Common myeloid progenitor, CD34-positive (primary cell): ENCODE measurements around the gene CFAP54.
A peak's percentile ranks its signal among the peaks of the same experiment; 100 is the strongest.
"Not testable (repeated sequence)": the region's sequence is repeated elsewhere in the genome, so short reads cannot be mapped to it uniquely, and the experiment has no call there.

Source experiments
- CTCF ChIA-PET: fragments of 350-600 bp; sonication (Branson Sonifier 250); formaldehyde crosslinking; loops from one replicate; lab custom pipeline; 2021; ENCODE audit warnings: antibody characterized with exemption; lab: Charles Lee
- POLR2A ChIA-PET: fragments of 350-600 bp; sonication (Branson Sonifier 250); formaldehyde crosslinking; loops from one replicate; lab custom pipeline; 2021; ENCODE audit warnings: antibody characterized with exemption; lab: Charles Lee
- DNase-seq, 3 donors: peaks; one replicate each; pipeline versions ENCODE4 v3.0.0 to v3.0.0-alpha.2; 2013
- H3K27ac ChIP-seq, 2 experiments: 1 replicate in 1 of 2; 2 replicates in 1 of 2; pipeline ENCODE4 v1.7.0; 2013; ENCODE audit warnings: inconsistent platforms in 2 of 2, low read length in 2 of 2, mild to moderate bottlenecking in 2 of 2, low read depth in 1 of 2, moderate library complexity in 1 of 2; ENCODE audit not compliant: severe bottlenecking in 2 of 2, insufficient read depth in 1 of 2, poor library complexity in 1 of 2
- H3K27me3 ChIP-seq, 5 experiments: replicated peaks in 2 of 5; 1 replicate in 3 of 5; 2 replicates in 2 of 5; pipeline versions ENCODE4 v1.6.1 to v1.7.0; 2013; ENCODE audit warnings: low read length in 4 of 5, mild to moderate bottlenecking in 2 of 5, moderate library complexity in 2 of 5, inconsistent platforms in 1 of 5; ENCODE audit not compliant: insufficient read depth in 5 of 5, control insufficient read depth in 4 of 5
- H3K36me3 ChIP-seq, 4 experiments: 1 replicate in 2 of 4; 2 replicates in 2 of 4; pipeline versions ENCODE4 v1.6.1 to v1.7.0; 2013; ENCODE audit warnings: low read length in 3 of 4, control low read depth in 1 of 4, mild to moderate bottlenecking in 1 of 4; ENCODE audit not compliant: control insufficient read depth in 4 of 4, insufficient read depth in 4 of 4
- H3K4me1 ChIP-seq, 4 experiments: 1 replicate in 3 of 4; 2 replicates in 1 of 4; pipeline versions ENCODE4 v1.6.1 to v1.7.1; 2013; ENCODE audit warnings: low read length in 3 of 4, mild to moderate bottlenecking in 3 of 4, control low read depth in 1 of 4, inconsistent platforms in 1 of 4, moderate library complexity in 1 of 4; ENCODE audit not compliant: control insufficient read depth in 4 of 4, insufficient read depth in 4 of 4; ENCODE audit errors: control extremely low read depth in 1 of 4
- H3K4me3 ChIP-seq, 7 experiments: 1 replicate in 4 of 7; 2 replicates in 3 of 7; pipeline versions ENCODE4 v1.5.1 to v1.7.0; 2013; ENCODE audit warnings: mild to moderate bottlenecking in 7 of 7, low read length in 6 of 7, moderate library complexity in 6 of 7, inconsistent platforms in 2 of 7, low read depth in 2 of 7, control low read depth in 1 of 7; ENCODE audit not compliant: insufficient read depth in 4 of 7, control insufficient read depth in 1 of 7; ENCODE audit errors: extremely low read depth in 1 of 7
- H3K9me3 ChIP-seq, 5 experiments: 1 replicate in 4 of 5; 2 replicates in 1 of 5; pipeline versions ENCODE4 v1.6.1 to v1.7.1; 2013; ENCODE audit warnings: low read length in 4 of 5, mild to moderate bottlenecking in 2 of 5, inconsistent platforms in 1 of 5, low read depth in 1 of 5, moderate library complexity in 1 of 5; ENCODE audit not compliant: control insufficient read depth in 4 of 5, insufficient read depth in 2 of 5; ENCODE audit errors: control extremely low read depth in 1 of 5
- WGBS: methylation state at CpG from one replicate; pipeline ENCODE4 v1.1.5; 2013; ENCODE audit not compliant: insufficient coverage; 5-methylcytosine and 5-hydroxymethylcytosine counted together

Gene CFAP54

DNA sequence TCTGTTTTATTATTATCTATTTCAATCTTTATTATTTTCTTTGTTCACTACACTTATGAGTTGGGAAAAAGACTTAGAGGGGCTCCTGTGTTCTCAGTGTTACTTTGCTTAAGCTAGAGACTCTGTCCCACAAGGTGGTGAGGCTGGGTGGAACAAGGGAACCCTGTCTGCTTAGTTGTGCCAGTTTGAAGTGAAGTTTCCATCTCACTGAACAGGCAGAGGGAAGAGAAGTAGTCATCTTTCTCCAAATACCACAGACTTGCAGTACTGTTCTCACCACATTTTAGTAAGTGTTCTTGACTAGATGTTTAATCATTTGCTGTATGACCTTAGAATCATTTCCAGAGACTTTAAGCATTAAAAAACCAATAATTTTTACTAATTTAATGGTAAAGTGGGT, 222.0 kb downstream of the CFAP54 start:
- CTCF ChIA-PET: no interaction called here
- H3K27ac ChIP-seq: no peak overlapping the region
- no peaks in the 10 kb centered on the region for H3K36me3 ChIP-seq
- H3K9me3 ChIP-seq: no peaks in the 10 kb centered on the region
- POLR2A ChIA-PET: no interaction called here
- H3K4me1 ChIP-seq: no peaks in the 10 kb centered on the region
- H3K27me3 ChIP-seq: peaks cover 0 to 2% (median 0%) of the 10 kb centered on the region in 5 experiments
- no peak overlapping the region for H3K4me3 ChIP-seq
- DNase-seq: no peak

DNA sequence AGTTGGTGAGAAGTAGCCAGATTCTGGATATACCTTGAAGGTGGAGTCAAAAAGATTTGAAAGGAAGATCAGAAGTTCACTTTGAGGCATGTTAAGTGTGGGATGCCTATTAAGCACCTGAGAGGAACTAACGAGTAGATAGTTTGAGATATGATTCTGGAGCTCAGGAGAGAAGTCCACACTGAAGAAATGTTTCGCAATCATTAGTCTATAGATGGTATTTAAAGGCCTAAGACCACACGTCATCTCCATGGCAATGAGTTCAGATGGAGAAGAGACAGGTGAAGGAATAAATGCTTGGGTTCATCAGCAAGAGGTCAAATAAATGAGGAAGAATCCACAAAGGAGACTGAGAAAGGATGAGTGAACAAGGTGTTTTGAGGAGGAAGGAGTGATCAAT, 224.8 kb downstream of the CFAP54 start:
- ChIA-PET POLR2A (no interaction called here), CTCF (no interaction called here)
- 97% methylated on average over 3 of the region's 3 CpGs for WGBS
- H3K4me3 ChIP-seq: no peak overlapping the region
- no peaks in the 10 kb centered on the region for H3K36me3 ChIP-seq
- no peak for DNase-seq
- no peaks in the 10 kb centered on the region for H3K27me3 ChIP-seq
- no peaks in the 10 kb centered on the region for H3K9me3 ChIP-seq
- no peak overlapping the region for H3K27ac ChIP-seq
- H3K4me1 ChIP-seq: no peaks in the 10 kb centered on the region

DNA sequence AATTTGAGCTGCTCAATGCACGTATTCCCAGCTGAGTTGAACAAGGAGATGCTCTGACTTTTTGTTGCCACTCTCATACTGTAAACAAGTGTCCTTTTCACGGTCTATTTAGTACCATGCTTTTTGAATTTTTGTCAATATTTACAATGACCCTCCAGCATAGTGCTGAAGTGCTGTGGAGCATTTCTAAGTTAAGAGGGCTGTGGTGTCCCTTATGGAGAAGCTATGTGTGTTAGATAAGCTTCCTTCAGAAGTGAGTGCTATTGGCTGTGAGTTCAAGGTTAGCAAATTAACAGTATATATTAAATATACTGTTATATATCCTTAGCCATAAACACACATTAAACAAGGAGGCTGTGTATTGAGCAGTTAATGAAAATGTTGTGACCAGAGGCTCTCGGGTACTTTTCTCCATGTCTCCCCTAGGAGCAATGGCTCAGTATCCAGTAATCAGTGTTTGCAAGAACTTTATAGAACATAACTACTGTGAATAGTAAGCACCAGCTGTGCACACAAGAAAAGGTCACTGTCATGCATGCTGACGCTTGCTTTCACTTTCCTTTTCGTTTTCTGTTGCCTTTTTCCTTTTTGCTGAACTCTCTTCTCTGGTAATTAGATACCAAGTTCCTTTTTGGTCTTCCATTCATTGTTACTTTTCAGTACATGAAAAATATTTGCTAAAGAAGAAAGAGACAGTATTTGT, 230.4 kb downstream of the CFAP54 start:
- DNase-seq: peak; percentile 28 to 78 (median 67)
- Histone ChIP-seq H3K27ac (peak overlapping the region; percentile 42 to 81), H3K9me3 (peaks cover 0 to 2% (median 0%) of the 10 kb centered on the region in 5 experiments), H3K4me3 (peak overlapping the region in 6 of 7 experiments; percentile 53 to 73 (median 59)), H3K36me3 (no peaks in the 10 kb centered on the region), H3K4me1 (peaks cover 2 to 8% (median 3%) of the 10 kb centered on the region in 4 experiments), H3K27me3 (no peaks in the 10 kb centered on the region)
- CTCF ChIA-PET: interaction anchor here (1.0 kb wide), 1 partner anchor 115 kb away, joined by 3 read pairs; no protein-coding TSS in a partner anchor
- POLR2A ChIA-PET: no interaction called here
- 33% methylated on average over 3 of the region's 5 CpGs for WGBS

DNA sequence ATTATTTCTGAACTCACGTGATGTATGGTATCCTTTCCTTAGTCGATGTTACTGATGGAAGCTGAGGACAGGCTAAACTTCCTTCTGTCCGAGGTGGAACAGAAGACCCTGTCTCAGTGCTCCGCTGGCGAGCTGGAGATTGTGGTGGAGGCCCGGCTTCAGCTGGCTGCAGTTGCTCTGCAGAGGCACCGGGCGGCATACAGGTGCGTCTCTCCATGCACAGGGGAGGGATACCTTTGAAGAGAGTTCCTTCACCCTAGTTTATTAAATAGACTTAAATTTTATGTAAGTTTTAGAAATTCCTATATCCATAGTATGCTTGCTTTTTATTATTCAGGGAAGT, 231.0 kb downstream of the CFAP54 start:
- H3K9me3 ChIP-seq: peaks cover 0 to 2% (median 0%) of the 10 kb centered on the region in 5 experiments
- 36% methylated on average over 6 of the region's 9 CpGs for WGBS
- H3K36me3 ChIP-seq: no peaks in the 10 kb centered on the region
- ChIA-PET CTCF (interaction anchor here (0.9 to 1.0 kb wide), 2 partner anchors 27 to 115 kb away, joined by 3 to 4 read pairs; no protein-coding TSS in a partner anchor), POLR2A (no interaction called here)
- peak in 1 of 3 donors; percentile 8 for DNase-seq
- H3K27ac ChIP-seq: peak overlapping the region; percentile 42 to 81
- H3K4me1 ChIP-seq: peaks cover 2 to 8% (median 3%) of the 10 kb centered on the region in 4 experiments
- H3K27me3 ChIP-seq: no peaks in the 10 kb centered on the region
- H3K4me3 ChIP-seq: peak overlapping the region; percentile 6 to 73 (median 58)

DNA sequence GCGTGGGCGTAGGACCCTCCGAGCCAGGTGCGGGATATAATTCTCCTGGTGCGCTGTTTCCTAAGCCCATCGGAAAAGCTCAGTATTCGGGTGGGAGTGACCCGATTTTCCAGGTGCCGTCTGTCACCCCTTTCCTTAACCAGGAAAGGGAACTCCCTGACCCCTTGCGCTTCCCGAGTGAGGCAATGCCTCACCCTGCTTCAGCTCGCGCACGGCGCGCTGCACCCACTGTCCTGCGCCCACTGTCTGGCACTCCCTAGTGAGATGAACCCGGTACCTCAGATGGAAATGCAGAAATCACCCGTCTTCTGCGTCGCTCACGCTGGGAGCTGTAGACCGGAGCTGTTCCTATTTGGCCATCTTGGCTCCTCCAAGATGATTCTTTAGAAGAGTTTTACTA, 240.1 kb downstream of the CFAP54 start:
- H3K36me3 ChIP-seq, H3K4me1 ChIP-seq, H3K9me3 ChIP-seq, POLR2A ChIA-PET, H3K4me3 ChIP-seq, H3K27ac ChIP-seq, DNase-seq, CTCF ChIA-PET, H3K27me3 ChIP-seq: not testable (repeated sequence)
- over 99% methylated on average over 9 of the region's 23 CpGs for WGBS

DNA sequence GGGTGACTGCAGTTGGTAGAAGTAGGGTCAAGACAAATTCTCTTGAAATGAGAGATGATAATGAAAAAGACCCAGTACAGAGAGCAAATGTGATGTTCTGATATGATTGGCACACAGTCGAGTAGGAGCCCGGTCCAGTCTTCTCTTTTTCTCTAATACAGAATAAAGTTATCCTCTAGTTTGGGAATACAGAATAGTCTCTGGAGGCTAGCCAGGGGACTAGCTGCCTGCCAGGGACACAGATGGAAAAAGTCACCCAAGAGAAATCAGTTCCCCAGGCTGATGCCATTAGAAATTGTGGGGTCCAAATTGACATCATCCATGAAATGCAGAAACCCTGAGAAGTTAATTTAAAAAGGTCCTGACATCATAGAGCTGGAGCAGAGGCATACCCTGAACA, 240.5 kb downstream of the CFAP54 start:
- WGBS: 100% methylated on average over 2 of the region's 2 CpGs
- ChIA-PET POLR2A (no interaction called here), CTCF (no interaction called here)
- DNase-seq: no peak
- Histone ChIP-seq H3K27ac (no peak overlapping the region), H3K4me3 (no peak overlapping the region), H3K27me3 (no peaks in the 10 kb centered on the region), H3K36me3 (no peaks in the 10 kb centered on the region), H3K9me3 (no peaks in the 10 kb centered on the region), H3K4me1 (no peaks in the 10 kb centered on the region)

DNA sequence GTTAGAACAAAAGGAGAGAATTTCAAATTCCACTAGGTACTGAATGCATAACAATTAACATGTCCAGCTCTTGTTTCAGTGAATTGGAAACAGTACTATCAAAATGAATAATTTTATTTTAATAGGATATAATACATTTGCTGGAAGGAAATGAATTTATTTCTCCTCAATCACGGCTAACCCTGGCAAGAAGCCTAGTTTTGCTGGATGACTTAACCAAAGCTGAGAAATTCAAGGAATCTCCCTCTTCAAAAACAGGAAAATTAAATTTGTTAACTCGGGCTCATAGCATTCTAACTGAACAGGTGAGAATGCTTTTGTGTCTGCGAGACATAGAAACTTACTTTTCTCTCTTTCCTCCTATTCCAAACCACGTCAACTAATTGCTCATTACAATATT, 254.2 kb downstream of the CFAP54 start:
- ChIA-PET CTCF (no interaction called here), POLR2A (no interaction called here)
- DNase-seq: no peak
- Histone ChIP-seq H3K4me1 (no peaks in the 10 kb centered on the region), H3K36me3 (no peaks in the 10 kb centered on the region), H3K4me3 (no peak overlapping the region), H3K27me3 (no peaks in the 10 kb centered on the region), H3K27ac (no peak overlapping the region), H3K9me3 (no peaks in the 10 kb centered on the region)
- 100% methylated on average over 1 of the region's 4 CpGs for WGBS
